Measurements from ENCODE around the gene COQ8B. TPM values are rescaled to one million over a fixed set of nuclear protein-coding genes. Genes with fewer than 3 reads are reported as not detected.

Gene COQ8B
- total and polyA plus RNA-seq, 11 donors, result 18.2 to 49.7 (median 27.8) TPM

DNA sequence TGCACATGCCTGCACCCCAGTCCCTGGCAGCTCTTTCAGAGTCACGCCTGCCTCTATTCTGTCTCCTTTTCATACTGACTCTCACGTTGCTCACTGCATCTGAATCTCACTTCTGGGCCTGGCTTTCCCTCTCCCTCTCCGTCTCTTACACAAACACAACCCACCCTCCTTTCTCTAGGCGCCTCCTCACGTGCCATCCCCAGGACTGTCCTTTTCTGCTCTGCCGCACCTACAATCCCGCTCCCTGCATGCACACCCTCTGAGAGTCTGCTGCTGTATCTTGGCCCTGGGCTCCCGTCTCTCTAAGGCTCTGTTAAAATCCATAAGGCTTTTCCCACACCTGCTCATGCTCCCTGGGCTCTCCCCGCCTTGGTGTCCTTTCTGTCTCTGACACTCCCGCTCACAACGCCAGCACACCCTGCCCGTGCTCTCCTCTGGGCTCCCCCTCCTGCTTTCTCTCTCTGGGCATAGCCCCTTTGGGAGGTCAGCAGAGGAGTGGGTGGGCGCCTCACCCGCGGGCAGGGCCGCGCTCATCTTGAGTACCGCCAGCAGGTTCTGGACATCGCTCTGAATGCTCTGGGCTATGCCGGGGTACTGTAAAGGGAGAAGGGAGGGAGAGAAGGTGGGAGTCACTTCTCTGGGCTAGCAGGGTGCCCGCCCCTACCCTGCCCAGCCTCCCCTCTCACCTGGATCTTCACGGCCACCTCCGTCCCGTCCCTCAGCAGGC is 13.5 kb downstream of the COQ8B start:
- Histone ChIP-seq H3K27me3 (no peaks in the 10 kb centered on the region), H3K36me3 (peaks cover 0 to 90% (median 67%) of the 10 kb centered on the region in 9 donors), H3K27ac (peak overlapping the region in 5 of 12 donors; percentile 34 to 68 (median 50)), H3K4me3 (no peak overlapping the region), H3K9me3 (no peaks in the 10 kb centered on the region), H3K4me1 (peaks cover 0 to 29% (median 9%) of the 10 kb centered on the region in 12 donors)
- DNase-seq, result no peak
- 89 to 92% (median 91%) methylated on average over 23 to 24 of the region's 24 CpGs for WGBS, 4 donors
- no peak for TF ChIP-seq CTCF (IDR thresholded peaks at IDR 0.05)
- TF ChIP-seq POLR2A (IDR thresholded peaks at IDR 0.05), result no peak
- no peak for ATAC-seq
- intact Hi-C loops (cut with DNase I), result no loop called here

DNA sequence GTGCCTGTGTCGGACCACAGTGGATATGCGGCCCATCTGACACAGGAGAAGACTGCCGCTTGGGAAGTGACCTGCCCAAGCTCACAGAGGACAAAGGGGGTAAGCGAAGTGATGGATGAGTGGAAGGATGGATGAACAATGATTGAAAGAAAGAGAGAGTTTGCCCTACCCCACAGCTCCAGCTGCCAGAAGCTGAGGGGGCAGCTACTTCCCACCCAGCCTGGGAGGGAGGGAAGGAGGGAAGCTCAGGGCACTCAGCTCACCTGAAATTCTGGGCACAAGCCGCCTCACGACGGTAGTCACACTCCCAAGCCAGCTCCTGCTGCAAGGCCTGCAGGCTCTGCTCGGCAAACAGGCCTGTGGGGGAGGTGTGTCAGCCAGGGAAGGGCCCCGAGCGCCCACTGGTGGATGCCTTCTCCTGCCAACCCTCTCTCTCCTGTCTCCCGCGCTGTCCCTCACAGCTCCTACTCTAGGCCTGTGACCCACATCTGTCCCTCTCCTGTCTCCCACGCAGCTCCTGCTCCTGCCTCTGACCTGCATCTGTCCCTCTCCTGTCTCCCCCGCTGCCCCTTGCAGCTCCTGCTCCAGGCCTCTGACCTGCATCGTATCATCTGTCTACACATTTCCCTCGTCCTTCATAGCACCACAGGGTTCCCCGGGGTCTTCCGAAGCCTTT is 14.2 kb downstream of the COQ8B start:
- H3K9me3 ChIP-seq, result no peaks in the 10 kb centered on the region
- peak; percentile 57 to 83 (median 73) for ATAC-seq
- H3K4me1 ChIP-seq, result peaks cover 0 to 29% (median 9%) of the 10 kb centered on the region in 12 donors
- H3K27ac ChIP-seq, result peak overlapping the region in 6 of 12 donors; percentile 34 to 68 (median 48)
- peaks cover 0 to 86% (median 60%) of the 10 kb centered on the region in 9 donors for H3K36me3 ChIP-seq
- WGBS, 4 donors, result 63 to 75% (median 68%) methylated on average over 16 to 18 of the region's 18 CpGs
- intact Hi-C loops (cut with DNase I), result no loop called here
- no peaks in the 10 kb centered on the region for H3K27me3 ChIP-seq
- H3K4me3 ChIP-seq, result no peak overlapping the region
- DNase-seq, result peak in 3 of 5 donors; percentile 59 to 71 (median 65)
- TF ChIP-seq POLR2A (IDR thresholded peaks at IDR 0.05), result no peak
- peak in 11 of 12 donors; percentile 13 to 53 (median 37) for TF ChIP-seq CTCF (IDR thresholded peaks at IDR 0.05)

DNA sequence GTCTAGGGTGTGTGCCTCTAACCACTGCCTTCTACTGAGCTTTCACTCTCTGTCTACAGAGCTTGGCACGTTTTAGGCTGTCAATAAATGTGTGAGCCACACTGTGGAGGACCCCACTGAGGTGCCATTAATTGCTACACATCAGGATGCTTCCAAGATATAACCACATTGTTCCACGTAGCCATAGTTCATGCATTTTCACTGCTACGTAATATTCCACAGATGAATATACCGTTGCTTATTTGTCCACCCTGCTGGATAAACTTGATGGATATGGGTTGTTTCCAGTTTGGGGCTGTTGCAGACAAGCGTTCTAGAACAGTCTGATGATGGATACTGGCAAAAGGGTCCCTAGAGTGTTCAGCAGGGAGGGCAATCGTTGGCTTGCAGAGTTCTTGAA is 14.9 kb downstream of the COQ8B start:
- Histone ChIP-seq H3K4me3 (no peak overlapping the region), H3K4me1 (peaks cover 0 to 24% (median 9%) of the 10 kb centered on the region in 12 donors), H3K27me3 (no peaks in the 10 kb centered on the region), H3K27ac (peak overlapping the region in 2 of 12 donors; percentile 15 to 53), H3K36me3 (peaks cover 0 to 89% (median 60%) of the 10 kb centered on the region in 9 donors), H3K9me3 (no peaks in the 10 kb centered on the region)
- TF ChIP-seq POLR2A (IDR thresholded peaks at IDR 0.05) (no peak), CTCF (IDR thresholded peaks at IDR 0.05) (no peak)
- no peak for ATAC-seq
- 97 to 98% (median 97%) methylated on average over 6 of the region's 6 CpGs for WGBS, 4 donors
- no peak for DNase-seq
- intact Hi-C loops (cut with DNase I), result no loop called here

DNA sequence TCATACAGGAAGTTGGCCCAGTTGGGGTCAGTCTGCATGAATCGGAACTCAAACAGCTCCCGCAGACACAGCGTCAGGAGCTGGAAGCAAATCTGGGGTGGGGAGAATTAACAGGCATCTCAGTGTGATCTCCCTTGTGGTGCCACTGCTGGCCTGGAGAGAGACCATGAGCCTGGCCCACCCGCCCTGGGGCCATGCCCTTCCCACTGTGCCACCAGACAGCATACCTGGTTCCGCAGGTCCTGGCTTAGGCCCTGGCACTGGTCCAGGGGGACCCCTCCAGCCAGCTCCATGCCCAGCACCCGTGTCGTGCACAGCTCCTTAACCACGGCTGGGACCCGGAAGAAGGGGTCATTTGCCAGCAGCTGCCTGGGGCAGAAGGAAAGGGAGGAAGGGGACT is 16.6 kb downstream of the COQ8B start:
- DNase-seq (no peak), ATAC-seq (no peak)
- WGBS, 4 donors, result 93 to 99% (median 97%) methylated on average over 7 to 9 of the region's 9 CpGs
- no peak overlapping the region for H3K27ac ChIP-seq
- H3K27me3 ChIP-seq, result no peaks in the 10 kb centered on the region
- peaks cover 0 to 8% (median 0%) of the 10 kb centered on the region in 12 donors for H3K4me1 ChIP-seq
- peaks cover 0 to 88% (median 64%) of the 10 kb centered on the region in 9 donors for H3K36me3 ChIP-seq
- no peaks in the 10 kb centered on the region for H3K9me3 ChIP-seq
- TF ChIP-seq POLR2A (IDR thresholded peaks at IDR 0.05) (no peak), CTCF (IDR thresholded peaks at IDR 0.05) (no peak)
- intact Hi-C loops (cut with DNase I), result no loop called here
- no peak overlapping the region for H3K4me3 ChIP-seq

Measured in heart left ventricle (tissue), 16 donors.